Measurements from ENCODE around the gene PPP3R1.

GRCh38 chr2:68236103-68236734 is 16.1 kb downstream of the PPP3R1 start:
- TF ChIP-seq, protein P1, sequence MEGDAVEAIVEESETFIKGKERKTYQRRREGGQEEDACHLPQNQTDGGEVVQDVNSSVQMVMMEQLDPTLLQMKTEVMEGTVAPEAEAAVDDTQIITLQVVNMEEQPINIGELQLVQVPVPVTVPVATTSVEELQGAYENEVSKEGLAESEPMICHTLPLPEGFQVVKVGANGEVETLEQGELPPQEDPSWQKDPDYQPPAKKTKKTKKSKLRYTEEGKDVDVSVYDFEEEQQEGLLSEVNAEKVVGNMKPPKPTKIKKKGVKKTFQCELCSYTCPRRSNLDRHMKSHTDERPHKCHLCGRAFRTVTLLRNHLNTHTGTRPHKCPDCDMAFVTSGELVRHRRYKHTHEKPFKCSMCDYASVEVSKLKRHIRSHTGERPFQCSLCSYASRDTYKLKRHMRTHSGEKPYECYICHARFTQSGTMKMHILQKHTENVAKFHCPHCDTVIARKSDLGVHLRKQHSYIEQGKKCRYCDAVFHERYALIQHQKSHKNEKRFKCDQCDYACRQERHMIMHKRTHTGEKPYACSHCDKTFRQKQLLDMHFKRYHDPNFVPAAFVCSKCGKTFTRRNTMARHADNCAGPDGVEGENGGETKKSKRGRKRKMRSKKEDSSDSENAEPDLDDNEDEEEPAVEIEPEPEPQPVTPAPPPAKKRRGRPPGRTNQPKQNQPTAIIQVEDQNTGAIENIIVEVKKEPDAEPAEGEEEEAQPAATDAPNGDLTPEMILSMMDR (IDR thresholded peaks at IDR 0.05) = no peak
- no peak for TF ChIP-seq POLR2A (IDR thresholded peaks at IDR 0.05)
